Mesendoderm (in vitro differentiated cells): Measurements from ENCODE around the gene PFKFB1.

Experiments
- DNase-seq: peaks from one replicate; pipeline ENCODE4 v3.0.0; 2013
- H2AK5ac ChIP-seq: 2 replicates; pipeline ENCODE4 v1.6.1; 2013; ENCODE audit warnings: low read length, inconsistent platforms
- H2BK120ac ChIP-seq: 2 replicates; pipeline ENCODE4 v1.6.1; 2013; ENCODE audit warnings: low read depth, mild to moderate bottlenecking, low read length, moderate library complexity, mixed read lengths
- H2BK15ac ChIP-seq: replicated peaks from 2 replicates; pipeline ENCODE4 v1.6.1; 2013; ENCODE audit warnings: low read depth, mild to moderate bottlenecking, moderate library complexity
- H2BK5ac ChIP-seq: 2 replicates; pipeline ENCODE4 v1.6.1; 2013; ENCODE audit warnings: low read length, inconsistent platforms
- H3K18ac ChIP-seq: 2 replicates; pipeline ENCODE4 v1.6.1; 2013; ENCODE audit warnings: mild to moderate bottlenecking, low read length, mixed read lengths
- H3K23ac ChIP-seq: one replicate; pipeline ENCODE4 v1.6.1; 2013; ENCODE audit warnings: low read length
- H3K27ac ChIP-seq: 2 replicates; pipeline ENCODE4 v1.5.1; 2013; ENCODE audit warnings: low read depth, mild to moderate bottlenecking, inconsistent platforms, low read length, moderate library complexity
- H3K27me3 ChIP-seq: 2 replicates; pipeline ENCODE4 v1.6.1; 2013; ENCODE audit warnings: low read length, control low read depth, mild to moderate bottlenecking, inconsistent platforms; ENCODE audit not compliant: insufficient read depth, poor library complexity
- H3K36me3 ChIP-seq: 2 replicates; pipeline ENCODE4 v1.6.1; 2013; ENCODE audit warnings: low read length, inconsistent platforms; ENCODE audit not compliant: control insufficient read depth, insufficient read depth
- H3K4ac ChIP-seq: one replicate; pipeline ENCODE4 v1.6.1; 2013; ENCODE audit warnings: low read depth, mild to moderate bottlenecking, low read length, moderate library complexity
- H3K4me1 ChIP-seq: 2 replicates; pipeline ENCODE4 v1.6.1; 2013; ENCODE audit warnings: low read depth, low read length, inconsistent platforms; ENCODE audit not compliant: control insufficient read depth
- H3K4me2 ChIP-seq: 2 replicates; pipeline ENCODE4 v1.6.1; 2013; ENCODE audit warnings: low read length
- H3K4me3 ChIP-seq: 2 replicates; pipeline ENCODE4 v1.5.1; 2013; ENCODE audit warnings: mild to moderate bottlenecking, low read length
- H3K56ac ChIP-seq: one replicate; pipeline ENCODE4 v1.6.1; 2013; ENCODE audit warnings: low read length
- H3K79me1 ChIP-seq: 2 replicates; pipeline ENCODE4 v1.6.1; 2013; ENCODE audit warnings: low read length, inconsistent platforms
- H3K79me2 ChIP-seq: 2 replicates; pipeline ENCODE4 v1.6.1; 2013; ENCODE audit warnings: mild to moderate bottlenecking, low read length; ENCODE audit not compliant: control insufficient read depth, insufficient read depth
- H3K9ac ChIP-seq: 2 replicates; pipeline ENCODE4 v1.6.1; 2013; ENCODE audit warnings: low read length, inconsistent platforms
- H4K5ac ChIP-seq: one replicate; pipeline ENCODE4 v1.6.1; 2013; ENCODE audit warnings: low read length
- H4K8ac ChIP-seq: one replicate; pipeline ENCODE4 v1.6.1; 2013; ENCODE audit warnings: low read depth, mild to moderate bottlenecking, control low read depth, low read length, moderate library complexity
- WGBS: extraction: QIAGEN DNeasy Blood & Tissue Kit; methylation state at CpG from one replicate; pipeline ENCODE4 v1.1.7; 2013; ENCODE audit warnings: low lambda C conversion rate, missing lambda C conversion rate; ENCODE audit not compliant: insufficient coverage; ENCODE audit errors: extremely low coverage; 5-methylcytosine and 5-hydroxymethylcytosine counted together

Gene PFKFB1

GRCh38 chrX:54921427-54922021 is 72.5 kb downstream of the PFKFB1 start:
- H3K27ac ChIP-seq = peak overlapping the region; percentile 37
- peak overlapping the region; percentile 93 for H3K9ac ChIP-seq
- H2BK15ac ChIP-seq = no peak overlapping the region
- H3K23ac ChIP-seq = no peak overlapping the region
- no peak overlapping the region for H3K18ac ChIP-seq
- H4K5ac ChIP-seq = no peak overlapping the region
- peak overlapping the region; percentile 95 for H3K56ac ChIP-seq
- peaks cover 1% of the 10 kb centered on the region for H3K36me3 ChIP-seq
- H3K27me3 ChIP-seq = no peaks in the 10 kb centered on the region
- peaks cover 4% of the 10 kb centered on the region for H3K79me2 ChIP-seq
- no peak overlapping the region for H2AK5ac ChIP-seq
- peaks cover 3% of the 10 kb centered on the region for H3K79me1 ChIP-seq
- H3K4me3 ChIP-seq = peak overlapping the region; percentile 95
- no peak overlapping the region for H2BK5ac ChIP-seq
- no peak overlapping the region for H3K4ac ChIP-seq
- no peak overlapping the region for H4K8ac ChIP-seq
- H2BK120ac ChIP-seq = no peak overlapping the region
- WGBS = no CpG with 5 or more reads among the region's 29 CpGs
- peak; percentile 86 for DNase-seq
- peak overlapping the region; percentile 57 for H3K4me2 ChIP-seq
- no peaks in the 10 kb centered on the region for H3K4me1 ChIP-seq

GRCh38 chrX:54920610-54921426 is 73.2 kb downstream of the PFKFB1 start, which contains the start of gene TRO:
TRO (plus strand) TSS chrX:54920824; CDS start chrX:54922247, 1,423 bp downstream.
- Histone ChIP-seq H3K4me2 (peak within 1 kb of the TSS; percentile 57), H3K27ac (peak within 1 kb of the TSS; percentile 37), H3K4ac (no peak within 1 kb of the TSS), H3K79me1 (peaks cover 3% of the 10 kb centered on the region), H3K23ac (no peak within 1 kb of the TSS), H4K5ac (no peak within 1 kb of the TSS), H3K56ac (peak within 1 kb of the TSS; percentile 95), H4K8ac (no peak within 1 kb of the TSS), H3K27me3 (no peaks in the 10 kb centered on the region), H3K4me1 (no peaks in the 10 kb centered on the region), H3K79me2 (peaks cover 4% of the 10 kb centered on the region), H2BK5ac (no peak within 1 kb of the TSS), H3K36me3 (peaks cover 1% of the 10 kb centered on the region), H2BK15ac (no peak within 1 kb of the TSS), H3K9ac (peak within 1 kb of the TSS; percentile 93), H3K18ac (no peak within 1 kb of the TSS), H2BK120ac (no peak within 1 kb of the TSS), H3K4me3 (peak within 1 kb of the TSS; percentile 95), H2AK5ac (no peak within 1 kb of the TSS)
- DNase-seq = peak; percentile 73
- no CpG with 5 or more reads among the region's 29 CpGs for WGBS

GRCh38 chrX:54909941-54910340 is 84.0 kb downstream of the PFKFB1 start:
- Histone ChIP-seq H3K9ac (no peak overlapping the region), H3K4me3 (no peak overlapping the region), H2BK5ac (no peak overlapping the region), H3K4ac (no peak overlapping the region), H3K79me2 (no peaks in the 10 kb centered on the region), H4K8ac (no peak overlapping the region), H3K79me1 (no peaks in the 10 kb centered on the region), H3K36me3 (no peaks in the 10 kb centered on the region), H2BK120ac (no peak overlapping the region), H3K23ac (no peak overlapping the region), H2AK5ac (no peak overlapping the region), H3K56ac (no peak overlapping the region), H3K18ac (no peak overlapping the region), H4K5ac (no peak overlapping the region), H3K4me1 (no peaks in the 10 kb centered on the region), H3K4me2 (no peak overlapping the region), H2BK15ac (no peak overlapping the region), H3K27ac (no peak overlapping the region), H3K27me3 (no peaks in the 10 kb centered on the region)
- no peak for DNase-seq

GRCh38 chrX:54894159-54894558 is 99.8 kb downstream of the PFKFB1 start:
- WGBS = no CpG with 5 or more reads among the region's 1 CpG
- H2AK5ac ChIP-seq = no peak overlapping the region
- no peak overlapping the region for H3K27ac ChIP-seq
- H3K79me1 ChIP-seq = no peaks in the 10 kb centered on the region
- no peak overlapping the region for H3K9ac ChIP-seq
- H3K23ac ChIP-seq = no peak overlapping the region
- H4K8ac ChIP-seq = no peak overlapping the region
- no peaks in the 10 kb centered on the region for H3K4me1 ChIP-seq
- no peak overlapping the region for H4K5ac ChIP-seq
- DNase-seq = no peak
- H3K4ac ChIP-seq = no peak overlapping the region
- no peak overlapping the region for H3K18ac ChIP-seq
- no peaks in the 10 kb centered on the region for H3K79me2 ChIP-seq
- H3K36me3 ChIP-seq = no peaks in the 10 kb centered on the region
- H3K4me3 ChIP-seq = no peak overlapping the region
- no peak overlapping the region for H2BK120ac ChIP-seq
- no peak overlapping the region for H2BK15ac ChIP-seq
- H2BK5ac ChIP-seq = no peak overlapping the region
- H3K27me3 ChIP-seq = no peaks in the 10 kb centered on the region
- H3K4me2 ChIP-seq = no peak overlapping the region
- H3K56ac ChIP-seq = no peak overlapping the region

- no peak overlapping the region for H3K56ac ChIP-seq
- no peaks in the 10 kb centered on the region for H3K27me3 ChIP-seq
- no peak overlapping the region for H2AK5ac ChIP-seq
- DNase-seq = peak; percentile 59
- no peak overlapping the region for H2BK15ac ChIP-seq
- no peaks in the 10 kb centered on the region for H3K36me3 ChIP-seq
- no peaks in the 10 kb centered on the region for H3K79me2 ChIP-seq
- H2BK5ac ChIP-seq = no peak overlapping the region
- H3K18ac ChIP-seq = no peak overlapping the region
- H4K8ac ChIP-seq = no peak overlapping the region
- H3K4ac ChIP-seq = no peak overlapping the region
- H3K27ac ChIP-seq = no peak overlapping the region
- no peak overlapping the region for H3K9ac ChIP-seq
- H3K4me1 ChIP-seq = no peaks in the 10 kb centered on the region
- WGBS = no CpG with 5 or more reads among the region's 3 CpGs
- H3K4me2 ChIP-seq = no peak overlapping the region
- no peak overlapping the region for H4K5ac ChIP-seq
- no peaks in the 10 kb centered on the region for H3K79me1 ChIP-seq
- no peak overlapping the region for H3K23ac ChIP-seq
- no peak overlapping the region for H3K4me3 ChIP-seq
- no peak overlapping the region for H2BK120ac ChIP-seq
These were observed 102.4 kb downstream of the PFKFB1 start for GRCh38 chrX:54891573-54891972.
